TTC549 (cell line): Measurements from ENCODE around the gene CACNA1F.
"Not testable (repeated sequence)": the region's sequence is repeated elsewhere in the genome, so short reads cannot be mapped to it uniquely, and the experiment has no call there.

Source experiments
- FAIRE-seq: peaks from 2 replicates; lab custom pipeline; 2012; peaks lifted over from hg19 to GRCh38; lab: Jason Lieb, UNC

Gene CACNA1F

DNA sequence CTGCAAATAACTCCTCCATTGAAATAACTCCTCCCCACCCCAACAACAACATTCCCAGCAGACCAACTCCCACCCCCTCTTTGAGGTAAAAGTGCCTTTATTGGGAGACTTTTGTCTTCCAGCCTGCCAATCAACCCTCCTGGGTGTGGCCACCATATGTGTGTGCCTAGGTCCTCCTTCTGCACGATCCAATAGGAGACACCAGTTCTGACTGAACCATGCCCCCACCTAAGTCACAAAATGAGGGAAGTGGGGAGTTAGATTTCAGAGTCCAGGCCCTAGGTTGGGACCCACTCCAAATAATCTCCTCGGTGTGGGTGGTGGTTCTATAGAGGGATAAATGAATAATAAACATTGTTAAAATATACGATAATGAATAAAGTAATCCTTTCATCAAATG is 58.4 kb downstream of the CACNA1F start:
- no peak for FAIRE-seq

DNA sequence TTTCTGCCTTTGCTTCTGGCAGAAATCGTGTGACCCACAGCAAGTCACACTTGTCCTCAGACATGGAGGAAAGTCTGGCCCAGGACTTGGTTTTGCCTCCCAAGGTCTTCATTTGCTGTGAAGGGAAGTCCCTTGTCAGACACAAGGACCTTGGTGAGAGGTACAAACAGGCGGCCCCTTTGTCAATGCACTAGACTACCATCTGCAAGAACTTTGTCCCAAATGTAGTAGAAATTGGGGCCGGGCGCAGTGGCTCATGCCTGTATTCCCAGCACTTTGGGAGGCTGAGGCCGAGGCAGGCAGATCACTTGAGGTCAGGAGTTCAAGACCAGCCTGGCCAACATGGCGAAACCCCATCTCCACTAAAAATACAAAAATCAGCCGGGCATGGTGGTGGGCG is 59.6 kb downstream of the CACNA1F start:
- not testable (repeated sequence) for FAIRE-seq

DNA sequence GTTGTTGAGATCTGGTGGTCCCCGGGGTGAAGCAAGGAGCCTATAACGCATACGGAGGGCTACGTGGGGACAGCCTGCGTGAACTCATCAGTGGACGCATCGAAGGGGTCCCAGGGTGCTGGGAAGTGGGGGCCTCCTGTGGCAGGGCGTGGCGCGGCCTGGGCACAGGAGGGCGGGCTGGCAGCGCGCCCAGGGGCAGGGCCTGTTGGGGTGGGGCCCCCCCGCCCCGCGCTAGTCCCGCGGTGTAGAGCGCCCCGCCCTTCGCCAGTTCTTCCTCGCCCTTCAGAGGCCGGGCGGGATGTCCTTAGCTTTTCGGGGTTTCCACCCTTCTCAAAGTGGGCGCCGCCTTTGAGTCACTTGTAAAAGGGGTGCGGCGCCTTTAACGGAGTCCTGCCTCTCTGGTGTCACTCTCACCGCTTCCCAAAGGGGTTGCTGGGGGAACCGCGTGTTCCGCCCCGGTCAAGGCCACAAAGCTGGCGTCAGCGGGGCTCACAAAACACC is 60.8 kb downstream of the CACNA1F start:
- FAIRE-seq, result no peak

DNA sequence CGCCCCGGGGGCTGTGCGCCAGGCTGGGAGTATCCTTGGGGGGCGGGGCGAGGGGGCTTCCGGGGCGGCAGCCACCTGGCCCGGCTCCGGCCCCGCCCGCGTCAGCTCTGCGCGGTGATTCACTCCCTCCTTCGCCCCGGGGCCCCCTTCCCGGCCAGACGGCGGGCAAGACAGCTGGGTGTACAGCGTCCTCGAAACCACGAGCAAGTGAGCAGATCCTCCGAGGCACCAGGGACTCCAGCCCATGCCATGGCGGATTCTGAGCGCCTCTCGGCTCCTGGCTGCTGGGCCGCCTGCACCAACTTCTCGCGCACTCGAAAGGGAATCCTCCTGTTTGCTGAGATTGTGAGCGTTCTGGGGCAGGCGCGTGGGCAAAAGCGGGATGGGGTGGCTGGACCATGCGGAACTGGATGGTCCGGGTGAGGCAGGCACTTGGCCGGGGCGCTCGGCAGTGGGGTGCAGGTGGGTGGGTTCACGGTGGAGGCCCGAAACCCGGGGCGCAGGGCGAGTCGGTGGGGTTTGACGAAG is 61.3 kb downstream of the CACNA1F start, which contains the start of gene PLP2:
PLP2 (plus strand) TSS at position 147 of the 528 bp plus-strand sequence; CDS start at position 250, 103 bp downstream.
- FAIRE-seq, result no peak

DNA sequence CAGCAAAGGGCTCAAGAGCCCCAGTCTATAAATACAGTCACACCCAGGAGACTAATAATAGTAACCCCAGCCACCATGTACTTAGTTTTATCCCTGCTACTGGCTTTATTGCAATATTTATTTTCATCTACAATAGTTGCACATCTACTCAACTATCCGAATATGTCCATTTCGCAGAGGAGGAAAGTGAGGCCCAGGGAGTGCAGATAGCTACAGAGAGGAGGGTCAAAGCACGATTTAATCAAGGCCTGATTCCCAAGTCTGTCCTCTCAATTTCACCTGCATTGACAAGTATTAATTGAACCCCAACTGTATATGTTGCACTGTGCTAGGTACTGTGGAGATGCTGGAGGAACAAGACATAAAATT is 65.4 kb downstream of the CACNA1F start:
- FAIRE-seq, result no peak

DNA sequence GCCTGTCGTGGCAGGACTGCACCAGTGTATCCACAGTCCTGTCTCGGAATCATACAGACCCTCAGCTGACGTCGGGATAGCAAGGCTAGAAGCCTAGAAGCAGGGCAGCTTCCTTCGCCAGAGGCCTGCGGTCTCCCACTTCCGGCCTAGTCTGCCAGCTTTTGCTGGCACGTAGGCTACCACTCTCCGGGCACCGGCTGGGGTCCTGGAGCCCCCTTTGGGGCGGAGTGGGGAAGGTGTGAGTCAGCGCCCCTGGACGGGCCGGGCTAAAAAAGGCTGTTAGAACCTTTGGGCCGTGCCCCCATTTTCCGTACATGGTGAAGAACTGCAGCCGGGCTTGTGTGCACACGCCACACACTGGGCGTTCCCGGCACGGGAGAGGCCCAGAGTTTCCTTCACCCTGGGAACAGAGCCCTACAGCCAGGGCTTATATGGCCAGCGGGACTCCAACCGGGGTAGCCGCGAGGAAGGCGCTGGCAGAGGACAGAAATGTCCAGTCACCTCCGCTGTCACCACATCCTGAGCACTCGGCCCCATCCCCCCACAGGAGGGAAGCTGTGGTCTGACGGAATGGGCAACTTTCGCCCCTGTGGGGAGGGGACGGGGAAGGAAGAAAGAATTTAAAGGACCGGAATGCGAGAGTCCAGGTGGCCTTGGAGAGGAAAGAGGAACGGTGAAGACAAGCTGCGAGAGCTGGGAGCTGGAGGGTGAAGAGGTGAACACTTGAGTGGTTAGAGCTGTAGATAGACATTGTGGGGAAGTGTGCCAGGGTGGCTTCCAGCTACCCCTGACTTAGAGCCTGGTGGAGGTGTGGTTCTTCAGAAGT is 66.0 kb downstream of the CACNA1F start:
- FAIRE-seq, result no peak

DNA sequence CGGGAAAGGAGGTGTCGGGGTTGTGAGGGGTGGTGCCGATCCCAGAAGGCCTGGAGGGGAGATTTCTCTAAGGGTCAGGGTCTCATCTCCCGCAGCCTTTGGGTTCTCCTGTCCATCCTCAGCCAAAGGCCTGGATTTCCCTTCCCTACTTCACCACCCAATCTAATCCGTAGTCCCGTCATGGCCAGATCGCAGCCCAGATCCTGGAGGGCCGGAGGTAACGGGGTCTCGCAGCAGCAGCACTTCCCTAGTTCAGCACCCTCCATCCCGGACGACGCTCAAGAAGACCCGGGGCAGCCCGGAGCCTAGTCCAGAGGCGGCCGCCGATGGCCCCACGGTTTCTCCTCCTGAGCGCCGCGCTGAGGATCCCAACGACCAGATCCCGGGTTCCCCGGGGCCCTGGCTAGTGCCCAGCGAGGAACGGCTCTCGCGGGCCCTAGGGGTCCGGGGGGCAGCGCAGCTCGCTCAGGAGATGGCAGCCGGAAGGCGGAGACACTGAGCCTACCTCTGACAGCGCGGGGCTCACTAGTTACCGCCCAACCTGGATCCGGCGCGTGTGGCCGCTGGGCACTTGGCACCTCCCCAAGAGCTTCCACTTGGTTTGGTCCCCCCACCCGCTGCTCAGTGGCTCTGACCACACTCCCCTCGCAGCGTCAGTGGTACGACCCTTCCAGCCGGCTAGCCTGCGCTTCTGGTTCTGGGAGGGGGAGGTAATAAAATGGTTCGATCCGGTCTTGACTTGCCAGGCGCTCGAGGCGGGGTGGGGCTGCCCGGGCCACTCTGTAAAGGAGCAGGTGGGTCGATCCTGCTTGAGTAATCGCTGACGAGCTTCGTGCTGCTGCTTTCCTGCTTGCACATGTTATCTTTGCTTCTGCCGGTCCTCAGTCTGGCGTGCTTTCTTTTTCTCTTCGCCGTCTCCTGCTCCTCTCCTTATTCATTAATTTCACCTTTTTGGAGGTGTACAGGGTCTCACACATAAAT is 66.9 kb downstream of the CACNA1F start:
- FAIRE-seq, result no peak

DNA sequence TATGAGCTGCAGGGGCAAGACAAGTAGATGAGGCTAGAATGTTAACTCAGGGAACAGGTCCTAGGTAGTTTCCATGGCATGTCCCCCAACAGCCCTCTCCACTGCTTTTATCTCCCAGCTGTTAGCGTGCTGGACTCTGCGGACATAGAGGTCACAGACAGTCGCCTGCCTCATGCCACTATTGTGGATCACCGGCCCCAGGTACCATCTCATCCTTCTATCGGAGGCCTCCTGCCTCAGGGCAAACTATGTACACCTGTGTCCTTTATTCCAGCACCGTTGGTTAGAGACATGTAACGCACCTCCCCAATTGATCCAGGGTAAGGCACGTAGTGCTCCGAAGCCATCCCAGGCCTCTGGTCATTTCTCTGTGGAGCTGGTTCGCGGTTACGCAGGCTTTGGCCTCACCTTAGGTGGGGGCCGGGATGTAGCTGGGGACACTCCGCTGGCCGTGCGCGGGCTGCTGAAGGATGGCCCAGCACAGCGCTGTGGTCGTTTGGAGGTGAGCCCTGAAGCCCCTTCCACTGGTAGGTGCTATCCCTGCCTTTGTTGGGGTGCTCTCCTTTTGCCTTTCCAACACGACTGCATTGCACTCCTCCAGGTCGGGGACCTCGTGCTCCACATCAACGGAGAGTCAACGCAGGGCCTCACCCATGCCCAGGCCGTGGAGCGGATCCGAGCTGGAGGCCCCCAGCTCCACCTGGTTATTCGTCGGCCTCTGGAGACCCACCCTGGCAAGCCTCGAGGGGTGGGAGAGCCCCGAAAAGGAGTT is 68.4 kb downstream of the CACNA1F start:
- FAIRE-seq, result no peak

DNA sequence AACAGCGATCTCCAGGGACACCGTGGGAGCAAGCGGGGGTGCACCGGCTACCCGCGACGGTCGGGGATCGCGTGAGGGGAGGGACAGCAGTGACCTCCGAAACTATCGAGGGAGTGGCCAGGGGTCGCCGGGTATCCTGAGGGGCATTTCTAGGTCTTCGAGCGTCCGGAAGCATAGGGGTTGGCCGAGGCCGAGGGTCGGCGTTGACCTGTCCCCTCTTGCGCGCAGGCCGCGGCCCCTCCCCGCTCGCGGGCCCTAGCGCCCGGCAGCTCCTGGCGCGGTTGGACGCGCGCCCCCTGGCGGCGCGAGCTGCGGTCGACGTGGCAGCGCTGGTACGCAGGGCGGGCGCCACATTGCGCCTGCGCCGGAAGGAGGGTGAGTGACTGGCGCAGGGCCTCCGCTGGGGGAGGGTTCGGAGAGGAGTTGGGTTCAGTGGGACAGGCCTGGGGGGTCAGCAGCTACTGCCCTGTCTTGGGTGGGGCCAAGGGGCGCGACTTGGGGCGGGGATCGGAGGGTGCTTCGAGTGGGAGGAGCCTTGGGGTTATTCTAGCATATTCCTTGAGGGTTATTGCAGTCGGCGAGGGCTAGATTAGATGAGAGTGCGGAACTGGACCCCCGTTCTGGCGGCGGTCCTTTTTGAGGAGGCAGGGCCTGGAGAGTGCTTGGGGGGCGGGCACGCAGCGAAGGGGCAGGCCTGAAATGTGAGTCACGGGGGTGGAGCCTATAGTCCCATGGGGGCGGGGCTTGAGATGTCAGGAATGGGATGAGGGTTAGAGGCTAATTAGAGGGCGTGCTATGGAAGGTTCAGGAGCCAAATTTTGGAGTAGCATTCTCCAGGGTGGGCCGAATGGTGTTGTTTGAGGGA is 69.4 kb downstream of the CACNA1F start:
- FAIRE-seq, result no peak

DNA sequence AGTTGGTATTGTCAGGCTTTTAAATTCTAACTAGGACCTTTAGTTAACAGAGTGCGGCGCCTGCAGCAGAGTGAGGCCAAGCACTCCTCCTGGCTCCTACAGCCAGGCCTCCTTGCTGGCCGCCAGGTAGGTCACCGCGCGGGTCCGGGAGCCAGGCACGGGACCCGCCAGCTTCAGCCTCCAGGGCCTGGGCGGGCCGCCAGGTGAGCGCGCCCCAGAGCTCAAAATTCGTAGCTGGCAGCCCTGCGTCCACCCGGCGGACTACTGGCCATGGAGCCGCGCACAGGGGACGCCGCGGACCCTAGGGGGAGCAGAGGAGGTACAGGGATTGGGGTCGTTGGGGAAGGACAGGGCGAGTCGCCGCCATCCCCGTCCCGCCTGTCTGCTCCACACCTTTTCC is 70.5 kb downstream of the CACNA1F start, which contains the start of gene MAGIX:
MAGIX (plus strand) TSS at position 139 of the 400 bp plus-strand sequence; CDS start at position 271, 132 bp downstream.
- FAIRE-seq, result no peak

DNA sequence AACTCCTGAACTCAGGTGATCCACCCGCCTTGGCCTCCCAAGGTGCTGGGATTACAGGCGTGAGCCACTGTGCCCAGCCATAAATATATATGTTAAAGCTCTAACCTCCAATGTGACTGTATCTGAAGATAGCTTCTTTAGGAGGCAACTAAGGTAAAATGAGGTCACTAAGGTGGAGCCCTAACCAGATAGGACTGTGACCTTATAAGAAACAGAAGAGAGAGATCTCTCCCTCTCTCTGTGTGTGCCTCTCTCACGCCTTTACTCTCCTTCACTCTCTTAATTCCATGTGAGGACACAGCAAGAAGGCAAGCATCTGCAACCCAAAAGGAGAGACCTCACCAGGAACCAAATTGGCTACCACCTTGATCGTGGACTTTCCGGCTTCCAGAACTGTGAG is 71.5 kb downstream of the CACNA1F start:
- no peak for FAIRE-seq

DNA sequence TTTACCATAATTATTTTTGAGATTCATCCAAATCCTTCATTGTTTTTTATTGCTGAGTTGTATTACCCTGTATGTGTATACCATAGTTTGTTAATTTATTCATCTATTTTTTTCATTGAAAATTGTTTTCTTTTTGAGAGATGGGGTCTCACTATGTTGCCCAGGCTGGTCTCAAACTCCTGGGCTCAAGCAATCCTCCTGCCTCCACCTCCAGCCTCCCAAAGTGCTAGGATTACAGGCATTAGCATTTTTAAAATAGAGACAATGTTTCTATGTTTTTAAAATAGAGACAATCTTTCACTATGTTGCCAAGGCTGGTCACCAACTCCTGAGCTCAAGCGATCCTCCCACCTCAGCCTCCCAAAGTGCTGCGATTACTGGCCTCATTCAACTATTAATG is 72.2 kb downstream of the CACNA1F start:
- FAIRE-seq, result no peak

DNA sequence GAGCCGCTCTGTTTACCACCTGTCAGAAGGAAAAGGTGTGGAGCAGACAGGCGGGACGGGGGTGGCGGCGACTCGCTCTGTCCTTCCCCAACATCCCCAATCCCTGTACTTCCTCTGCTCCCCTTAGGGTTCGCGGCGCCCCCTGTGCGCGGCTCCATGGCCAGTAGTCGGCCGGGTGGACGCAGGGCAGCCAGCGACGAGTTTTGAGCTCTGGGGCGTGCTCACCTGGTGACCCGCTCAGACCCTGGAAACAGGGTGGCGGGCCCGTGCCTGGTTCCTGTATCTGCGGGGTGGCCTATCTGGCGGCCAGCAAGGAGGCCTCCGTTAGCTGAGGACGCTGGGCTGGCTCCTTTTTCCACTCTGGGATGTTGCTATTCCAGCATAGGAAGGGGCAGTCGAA is 75.9 kb downstream of the CACNA1F start:
- FAIRE-seq, result no peak

DNA sequence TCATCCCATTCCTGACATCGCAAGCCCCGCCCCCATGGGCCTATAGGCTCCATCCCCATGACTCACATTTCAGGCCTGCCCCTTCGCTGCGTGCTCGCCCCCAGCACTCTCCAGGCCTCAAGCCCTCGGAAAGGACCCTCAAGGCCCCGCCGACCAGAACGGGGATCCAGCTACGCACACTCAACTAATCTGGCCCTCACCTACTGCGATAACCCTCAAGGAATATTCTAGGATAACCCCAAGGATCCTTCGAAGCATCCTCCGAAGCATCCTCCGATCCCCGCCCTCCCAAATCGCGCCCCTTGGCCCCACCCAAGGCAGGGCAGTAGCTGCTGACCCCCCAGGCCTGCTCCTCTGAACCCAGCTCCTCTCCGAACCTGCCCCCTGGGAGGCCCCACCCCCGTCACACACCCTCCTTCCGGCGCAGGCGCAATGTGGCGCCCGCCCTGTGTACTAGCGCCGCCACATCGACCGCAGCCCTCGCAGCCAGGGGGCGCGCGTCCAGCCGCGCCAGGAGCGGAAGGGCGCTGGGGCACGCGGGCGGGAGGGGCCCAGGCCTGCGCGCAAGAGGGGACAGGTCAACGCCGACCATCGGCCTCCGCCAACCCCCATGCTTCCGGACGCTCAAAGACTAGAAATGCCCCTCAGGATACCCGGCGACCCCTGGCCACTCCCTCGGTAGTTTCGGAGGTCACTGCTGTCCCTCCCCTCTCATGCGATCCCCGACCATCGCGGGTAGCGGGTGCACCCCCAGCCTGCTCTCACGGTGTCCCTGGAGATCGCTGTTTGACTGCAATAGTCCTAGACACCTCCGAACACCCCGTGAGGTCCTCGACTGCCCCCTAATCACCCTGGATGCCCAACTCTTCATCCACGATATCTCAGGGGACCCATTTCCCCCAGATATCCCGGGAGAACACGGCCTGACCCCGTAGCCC is 77.0 kb downstream of the CACNA1F start:
- no peak for FAIRE-seq

DNA sequence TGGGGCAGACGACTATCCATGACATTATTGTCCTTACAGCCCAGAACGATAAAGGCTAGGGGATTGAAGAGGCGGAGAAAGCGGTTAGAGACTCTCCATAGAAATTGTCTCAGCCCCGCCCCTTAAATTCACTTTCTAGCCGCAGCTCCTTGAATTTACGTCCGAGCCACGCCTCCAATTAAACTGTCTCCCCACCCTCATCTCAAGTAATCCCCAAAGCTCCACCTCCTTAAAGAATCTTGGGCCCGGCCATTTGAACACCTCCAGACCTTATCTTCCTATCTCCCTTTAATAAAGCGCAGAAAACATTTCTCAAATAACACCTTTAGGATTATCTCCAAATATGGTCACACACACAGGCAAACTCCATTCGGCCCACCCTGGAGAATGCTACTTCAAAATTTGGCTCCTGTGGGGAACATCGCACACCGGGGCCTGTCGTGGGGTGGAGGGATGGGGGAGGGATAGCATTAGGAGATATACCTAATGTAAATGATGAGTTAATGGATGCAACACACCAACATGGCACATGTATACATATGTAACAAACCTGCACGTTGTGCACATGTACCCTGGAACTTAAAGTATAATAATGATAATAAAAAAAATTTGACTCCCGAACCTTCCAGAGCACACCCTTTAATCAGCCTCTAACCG is 77.8 kb downstream of the CACNA1F start:
- no peak for FAIRE-seq
